Upper lobe of left lung (tissue), 6 donors: ENCODE measurements around the gene PAIP2B. TPM values are rescaled to one million over a fixed set of nuclear protein-coding genes. Genes with fewer than 3 reads are reported as not detected.

Experiments
- ATAC-seq, 2 donors: fragments of 200-7000 bp; cut with Tn5 transposase; one replicate each; pipeline ENCODE4 v1.9.1; 2022; ENCODE audit warnings: mild to moderate bottlenecking in 2 of 2, moderate library complexity in 2 of 2; ENCODE audit not compliant: low FRiP score in 2 of 2
- DNase-seq, 2 donors: peaks; one replicate each; pipeline ENCODE4 v3.0.0-alpha.2; 2019 to 2020
- H3K27ac ChIP-seq, 4 donors: fragments of 200-600 bp; sonication (generic); one replicate each; pipeline ENCODE4 v1.5.1; 2016 to 2019
- H3K27me3 ChIP-seq, 4 donors: fragments of 200-600 bp; sonication (generic); one replicate each; pipeline ENCODE4 v1.5.1; 2017 to 2019
- H3K36me3 ChIP-seq, 4 donors: fragments of 200-600 bp; sonication (generic); one replicate each; pipeline ENCODE4 v1.5.1; 2016 to 2019
- H3K4me1 ChIP-seq, 4 donors: fragments of 200-600 bp; sonication (generic); one replicate each; pipeline ENCODE4 v1.5.1; 2018 to 2019
- H3K4me3 ChIP-seq, 4 donors: fragments of 200-600 bp; sonication (generic); one replicate each; pipeline ENCODE4 v1.5.1; 2017 to 2019; ENCODE audit warnings: mild to moderate bottlenecking in 2 of 4, moderate library complexity in 1 of 4
- H3K9me3 ChIP-seq, 4 donors: fragments of 200-600 bp; sonication (generic); one replicate each; pipeline ENCODE4 v1.5.1; 2018 to 2019
- CTCF ChIP-seq, 6 experiments: fragments of 450-650 bp in 4 of 6; fragments of 200-600 bp in 2 of 6; sonication (generic) in 2 of 6; IDR thresholded peaks; one replicate each; pipeline ENCODE4 v1.5.1; 2016 to 2019; ENCODE audit warnings: antibody characterized with exemption in 6 of 6
- EP300 ChIP-seq, 4 donors: sonication (generic); formaldehyde crosslinking; IDR thresholded peaks; one replicate each; pipeline ENCODE4 v1.5.1; 2017; ENCODE audit warnings: antibody characterized with exemption in 4 of 4, control low read depth in 2 of 4
- POLR2A ChIP-seq, 4 donors: fragments of 450-650 bp; IDR thresholded peaks; one replicate each; pipeline ENCODE4 v1.5.1; 2016 to 2017; ENCODE audit warnings: antibody characterized with exemption in 4 of 4, mild to moderate bottlenecking in 2 of 4
- POLR2AphosphoS5 ChIP-seq, 2 donors: sonication (generic); formaldehyde crosslinking; IDR thresholded peaks; one replicate each; pipeline ENCODE4 v1.5.1; 2017; ENCODE audit warnings: antibody characterized with exemption in 2 of 2
- WGBS, 2 donors: methylation state at CpG; one replicate each; pipeline ENCODE4 v1.1.5; 2017 to 2018; 5-methylcytosine and 5-hydroxymethylcytosine counted together
- total RNA-seq, 6 donors: library from RNA; depleted of rRNA in 4 of 6; stranded (reverse); fragments of >200 nt in 4 of 6; gene quantifications; one replicate each; pipeline versions ENCODE4 v1.1.0 to v1.2.1, GENCODE V29; 2016 to 2021
- donor health status: DM: no; HTN: no; CAD: no; lungs with moderate emphysema.
- donor health status: DM: no; HTN: yes; CAD: no; lungs with severe emphysema.

The PAIP2B gene
- total RNA-seq, 6 donors from 2014 or later = 2.8 to 9.5 (median 6.5) TPM

- no peak overlapping the region for H3K4me3 ChIP-seq
Observed at GRCh38 chr2:71155846-71156245, 71.1 kb downstream of the PAIP2B start.

GRCh38 chr2:71154798-71155197 lies 72.1 kb downstream of the PAIP2B start:
- Histone ChIP-seq H3K9me3 (no peaks in the 10 kb centered on the region), H3K36me3 (peaks cover under 1 to 10% (median 7%) of the 10 kb centered on the region in 4 donors), H3K4me3 (no peak overlapping the region), H3K27me3 (no peaks in the 10 kb centered on the region), H3K4me1 (peaks cover 6 to 7% (median 7%) of the 10 kb centered on the region in 4 donors), H3K27ac (no peak overlapping the region)
- no peak for DNase-seq
- no peak for ATAC-seq
- TF ChIP-seq EP300 (IDR thresholded peaks at IDR 0.05) = no peak
- no peak for TF ChIP-seq CTCF (IDR thresholded peaks at IDR 0.05)
- no peak for TF ChIP-seq POLR2A (IDR thresholded peaks at IDR 0.05)
- no peak for TF ChIP-seq POLR2AphosphoS5 (IDR thresholded peaks at IDR 0.05)
- 69 to 70% methylated on average over 3 to 6 of the region's 6 CpGs for WGBS, 2 donors

More at GRCh38 chr2:71155846-71156245, 71.1 kb downstream of the PAIP2B start:
- no peak for DNase-seq
- no peak for TF ChIP-seq POLR2AphosphoS5 (IDR thresholded peaks at IDR 0.05)
- no peak for TF ChIP-seq EP300 (IDR thresholded peaks at IDR 0.05)
- H3K4me1 ChIP-seq = peaks cover 6 to 7% (median 7%) of the 10 kb centered on the region in 4 donors
- no peak for ATAC-seq
- no peaks in the 10 kb centered on the region for H3K9me3 ChIP-seq
- H3K36me3 ChIP-seq = no peaks in the 10 kb centered on the region
- 81 to 92% methylated on average over 4 of the region's 4 CpGs for WGBS, 2 donors
- H3K27ac ChIP-seq = no peak overlapping the region
- H3K27me3 ChIP-seq = no peaks in the 10 kb centered on the region

GRCh38 chr2:71154279-71154678 lies 72.6 kb downstream of the PAIP2B start:
- H3K9me3 ChIP-seq = no peaks in the 10 kb centered on the region
- no peak overlapping the region for H3K27ac ChIP-seq
- no peaks in the 10 kb centered on the region for H3K27me3 ChIP-seq
- H3K36me3 ChIP-seq = peaks cover 6 to 15% (median 11%) of the 10 kb centered on the region in 4 donors
- peaks cover 6 to 7% (median 7%) of the 10 kb centered on the region in 4 donors for H3K4me1 ChIP-seq
- no peak overlapping the region for H3K4me3 ChIP-seq
- DNase-seq = no peak
- ATAC-seq = peak in 1 of 2 donors; percentile 8
- TF ChIP-seq EP300 (IDR thresholded peaks at IDR 0.05) = no peak
- TF ChIP-seq POLR2AphosphoS5 (IDR thresholded peaks at IDR 0.05) = no peak
- TF ChIP-seq CTCF (IDR thresholded peaks at IDR 0.05) = no peak
- TF ChIP-seq POLR2A (IDR thresholded peaks at IDR 0.05) = no peak
- 76 to 88% methylated on average over 8 of the region's 8 CpGs for WGBS, 2 donors

- peaks cover 6 to 7% (median 7%) of the 10 kb centered on the region in 4 donors for H3K4me1 ChIP-seq
- H3K9me3 ChIP-seq = no peaks in the 10 kb centered on the region
- H3K27ac ChIP-seq = no peak overlapping the region
- DNase-seq = no peak
- H3K27me3 ChIP-seq = no peaks in the 10 kb centered on the region
- no peak for ATAC-seq
- peaks cover 8 to 21% (median 17%) of the 10 kb centered on the region in 4 donors for H3K36me3 ChIP-seq
- TF ChIP-seq POLR2AphosphoS5 (IDR thresholded peaks at IDR 0.05) (no peak), EP300 (IDR thresholded peaks at IDR 0.05) (no peak), POLR2A (IDR thresholded peaks at IDR 0.05) (no peak), CTCF (IDR thresholded peaks at IDR 0.05) (no peak)
- H3K4me3 ChIP-seq = no peak overlapping the region
- WGBS, 2 donors = 82 to 91% methylated on average over 4 to 11 of the region's 11 CpGs
Observed at GRCh38 chr2:71153585-71154224, 73.2 kb downstream of the PAIP2B start.

GRCh38 chr2:71151620-71152019 lies 75.3 kb downstream of the PAIP2B start:
- no peak for TF ChIP-seq POLR2AphosphoS5 (IDR thresholded peaks at IDR 0.05)
- TF ChIP-seq CTCF (IDR thresholded peaks at IDR 0.05) = no peak
- no peak for TF ChIP-seq POLR2A (IDR thresholded peaks at IDR 0.05)
- TF ChIP-seq EP300 (IDR thresholded peaks at IDR 0.05) = no peak
- ATAC-seq (peak in 1 of 2 donors; percentile 13), DNase-seq (no peak)
- Histone ChIP-seq H3K27me3 (no peaks in the 10 kb centered on the region), H3K36me3 (peaks cover 18 to 42% (median 37%) of the 10 kb centered on the region in 4 donors), H3K4me1 (no peaks in the 10 kb centered on the region), H3K4me3 (no peak overlapping the region), H3K27ac (no peak overlapping the region), H3K9me3 (no peaks in the 10 kb centered on the region)
- 100% methylated on average over 1 of the region's 1 CpG for WGBS, 2 donors
